HG03558 (cell line): ENCODE data around the gene DGKI.

Experiments
- ATAC-seq: cut with Tn5 transposase; IDR thresholded peaks from one replicate; pipeline ENCODE4 v1.9.1; 2021; ENCODE audit warnings: moderate number of reproducible peaks; ENCODE audit not compliant: unreplicated experiment; ENCODE audit errors: extremely low read depth

The DGKI gene

DNA sequence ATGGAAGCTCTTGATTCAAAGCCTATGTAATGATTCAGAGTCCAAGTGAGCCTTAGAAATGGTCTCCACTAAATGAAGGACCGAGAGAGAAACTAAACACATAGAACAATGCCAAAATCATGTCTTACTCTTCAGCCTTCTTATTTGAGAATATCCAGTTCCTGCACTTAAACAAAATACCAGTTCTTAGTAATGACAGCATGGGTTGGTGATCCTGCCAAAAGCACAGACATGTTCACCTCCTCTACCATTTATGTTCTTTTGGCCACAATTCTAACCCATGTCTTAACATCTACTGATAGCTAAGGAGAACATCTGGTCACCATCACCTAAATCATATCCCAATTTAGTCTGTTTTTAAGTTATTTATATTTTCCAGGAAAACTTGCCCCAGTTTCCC lies 263.6 kb downstream of the DGKI start:
- ATAC-seq = no peak

- ATAC-seq = no peak
Observed at GRCh38 chr7:137579913-137580640, 266.7 kb downstream of the DGKI start.

DNA sequence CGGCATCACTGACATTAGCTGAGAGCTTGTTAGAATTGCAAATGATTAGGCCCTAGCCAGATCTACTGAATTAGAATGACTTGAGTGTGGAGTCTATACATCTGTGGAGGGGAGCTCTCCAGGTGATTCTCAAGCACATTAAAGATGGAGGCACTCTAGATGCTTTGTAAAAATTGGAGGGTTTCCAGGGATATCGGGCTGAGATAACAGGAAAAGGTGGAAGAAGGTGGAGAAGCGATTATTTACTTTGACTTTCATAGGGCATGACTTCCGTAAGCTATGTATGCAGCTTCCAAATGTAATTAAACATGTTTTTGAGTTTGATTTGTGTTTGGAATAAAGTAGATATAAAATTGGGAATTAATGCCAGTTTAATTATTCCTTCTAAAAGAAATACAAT lies 268.2 kb downstream of the DGKI start:
- no peak for ATAC-seq

DNA sequence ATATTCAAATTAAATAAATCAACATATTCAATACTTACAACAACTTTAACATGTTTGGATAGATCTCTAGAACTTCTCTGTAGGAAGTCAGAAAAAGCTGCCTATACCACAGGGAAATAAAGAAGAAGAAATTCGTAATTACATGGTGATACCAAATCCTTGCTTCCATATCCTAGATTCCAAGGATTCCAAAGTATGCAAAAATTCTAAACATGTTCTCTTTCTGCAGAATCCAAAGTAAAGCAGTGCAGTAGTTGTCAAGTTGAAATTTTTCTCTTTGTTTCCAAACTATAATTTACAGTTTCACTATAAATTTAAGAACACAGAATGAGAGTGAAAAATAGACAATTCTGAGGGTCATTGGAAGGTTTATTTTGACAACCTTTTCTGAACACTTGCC lies 269.6 kb downstream of the DGKI start:
- ATAC-seq = no peak

DNA sequence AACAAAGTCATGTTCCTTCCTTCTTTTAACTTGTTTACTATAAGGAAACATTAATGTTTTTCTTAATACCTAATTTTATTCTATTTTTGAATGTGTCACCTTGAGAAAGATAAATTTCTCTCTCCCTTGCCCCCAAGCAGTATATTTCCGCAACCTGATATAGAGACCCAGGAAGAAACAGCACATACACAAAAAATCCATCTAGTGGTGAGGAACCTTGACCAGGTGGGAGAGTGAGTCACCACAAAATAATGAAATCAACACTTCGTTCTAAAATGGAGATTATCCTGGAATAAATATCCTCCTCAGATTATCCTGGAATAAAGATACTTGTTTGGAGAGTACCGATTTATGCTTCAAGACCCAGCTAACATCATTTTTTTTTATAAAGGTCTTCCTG lies 270.3 kb downstream of the DGKI start:
- ATAC-seq = no peak

- ATAC-seq = no peak
Observed at GRCh38 chr7:137574812-137575211, 272.0 kb downstream of the DGKI start.

- ATAC-seq = no peak
Observed at GRCh38 chr7:137572056-137572784, 274.6 kb downstream of the DGKI start.

GRCh38 chr7:137564677-137565076 lies 282.1 kb downstream of the DGKI start:
- no peak for ATAC-seq

DNA sequence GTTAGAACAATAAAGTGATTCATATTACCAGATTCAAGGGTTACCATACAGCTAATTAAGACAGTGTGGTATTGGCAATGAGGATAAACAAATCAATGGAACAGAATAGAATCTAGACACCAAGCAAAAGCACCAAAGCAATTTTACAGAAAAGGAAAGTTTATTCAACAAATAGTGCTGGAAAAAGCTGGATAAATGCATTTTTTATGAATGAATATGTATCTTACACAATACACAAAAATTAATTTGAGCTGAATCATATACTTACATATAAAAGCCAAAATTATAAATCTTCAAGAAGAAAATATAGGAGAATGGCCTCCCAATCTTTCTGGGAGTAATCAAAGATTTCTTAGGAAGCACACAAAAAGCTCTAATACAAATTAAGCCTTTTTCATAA lies 282.8 kb downstream of the DGKI start:
- ATAC-seq = no peak

DNA sequence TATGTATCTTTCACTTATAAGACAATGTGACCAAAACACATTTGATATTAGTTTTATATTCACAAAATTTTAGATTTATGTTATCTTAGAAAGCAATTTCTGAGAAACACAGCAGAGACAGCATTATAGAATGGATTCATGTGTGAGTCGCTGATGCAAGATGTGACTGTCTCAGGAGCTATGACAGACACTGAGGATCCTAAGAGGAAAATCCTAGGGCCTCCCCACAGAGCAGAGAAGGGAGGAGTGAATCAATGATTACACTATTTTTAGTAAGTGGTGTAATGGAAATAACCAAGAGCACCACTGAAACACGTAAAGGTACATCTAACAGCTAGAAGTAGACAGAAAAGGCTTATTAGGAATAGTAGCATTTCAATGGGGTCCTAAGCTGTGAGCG lies 299.3 kb downstream of the DGKI start:
- ATAC-seq = no peak

- ATAC-seq = no peak
Observed at GRCh38 chr7:137546671-137547070, 300.1 kb downstream of the DGKI start.

- no peak for ATAC-seq
Observed at GRCh38 chr7:137546009-137546408, 300.8 kb downstream of the DGKI start.

GRCh38 chr7:137545059-137545716 lies 301.6 kb downstream of the DGKI start:
- no peak for ATAC-seq

- no peak for ATAC-seq
Observed at GRCh38 chr7:137544453-137545058, 302.2 kb downstream of the DGKI start.

DNA sequence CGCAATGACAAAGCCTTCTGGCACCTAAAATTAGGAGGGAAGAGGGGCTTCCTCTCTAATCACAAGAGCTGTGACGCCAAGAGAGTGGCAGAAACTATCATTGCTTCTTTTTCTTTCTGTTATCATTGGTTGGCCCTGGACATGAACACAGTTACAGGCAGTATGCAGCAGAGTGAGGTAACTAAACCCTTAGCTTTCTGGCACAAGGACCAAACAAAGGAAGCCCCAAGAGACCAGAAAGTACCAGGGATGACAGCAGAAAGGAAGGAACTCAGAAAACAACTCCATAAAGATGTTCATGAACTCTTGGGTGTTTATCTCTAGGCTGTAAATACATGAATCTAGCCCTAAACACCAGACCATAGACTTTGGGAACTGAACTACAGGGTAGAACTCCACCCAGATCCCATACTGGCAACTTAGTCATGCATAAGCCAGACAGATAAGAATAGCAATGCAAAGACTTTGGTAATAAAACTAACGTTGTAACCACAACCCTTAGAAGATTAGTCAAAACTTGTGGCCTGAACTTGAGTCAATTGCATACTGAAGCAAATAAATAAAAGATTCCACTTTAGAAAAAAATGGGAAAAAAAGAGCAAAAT lies 307.6 kb downstream of the DGKI start:
- no peak for ATAC-seq

DNA sequence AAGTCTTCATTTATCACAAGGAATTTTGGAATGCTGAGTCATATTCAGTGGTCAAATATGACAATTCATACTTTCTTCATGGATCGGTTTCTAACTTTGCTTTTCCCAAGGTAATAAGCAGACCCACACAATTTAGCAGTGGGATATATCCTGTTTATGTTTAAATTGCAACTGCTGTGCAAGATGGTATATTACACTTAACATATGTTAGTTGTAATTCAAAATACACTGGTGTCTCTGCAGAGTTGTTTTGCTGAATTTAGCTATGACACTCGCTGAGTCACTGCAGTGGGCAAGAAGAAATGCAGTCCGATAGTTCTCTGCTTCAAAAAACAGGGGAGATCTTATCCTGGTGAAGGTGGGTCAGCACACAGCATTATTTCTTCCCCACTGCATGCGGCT lies 308.4 kb downstream of the DGKI start:
- no peak for ATAC-seq

GRCh38 chr7:137535579-137535978 lies 311.2 kb downstream of the DGKI start:
- ATAC-seq = no peak

DNA sequence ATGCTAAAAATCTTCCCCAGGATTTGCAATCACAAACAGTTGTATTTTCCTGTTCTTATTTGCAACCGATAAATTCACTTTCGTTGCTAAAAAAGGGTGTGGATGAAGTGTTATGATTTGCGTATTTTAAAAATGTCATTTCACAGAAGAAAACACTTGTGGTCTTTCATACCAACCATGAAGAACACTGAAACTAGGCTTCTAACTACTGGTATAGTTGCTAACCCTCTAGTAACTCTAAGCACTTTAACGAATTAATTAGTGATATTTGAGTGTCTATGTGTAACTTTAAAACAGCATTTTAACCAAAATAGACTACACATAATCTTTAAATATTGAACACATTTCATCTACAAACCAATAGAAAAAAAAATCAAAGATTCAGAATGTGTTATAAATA lies 315.1 kb downstream of the DGKI start:
- ATAC-seq = no peak

DNA sequence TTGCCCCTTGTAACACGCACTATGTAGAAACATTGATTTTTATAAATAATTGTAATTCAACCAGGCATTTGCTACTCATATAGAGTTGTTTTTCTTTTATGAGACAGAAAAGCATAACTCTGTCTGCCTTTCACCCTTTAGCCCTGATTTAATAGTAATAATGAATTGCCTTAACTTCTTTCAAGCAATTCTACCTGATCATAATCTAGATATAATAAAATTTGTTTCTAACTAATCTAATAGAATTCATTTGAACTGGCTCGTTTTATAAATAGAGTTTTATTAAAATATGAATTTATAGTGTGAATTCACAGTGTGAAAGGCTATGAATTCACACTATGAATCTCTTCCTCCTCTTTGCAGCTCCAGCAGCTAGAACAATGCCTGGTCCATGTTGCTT lies 319.1 kb downstream of the DGKI start:
- no peak for ATAC-seq

- ATAC-seq = no peak
Observed at GRCh38 chr7:137523171-137523570, 323.6 kb downstream of the DGKI start.

GRCh38 chr7:137521451-137521850 lies 325.3 kb downstream of the DGKI start:
- ATAC-seq = no peak
